Epidermal melanocyte (primary cell): Measurements from ENCODE around the gene SLC25A38.

ENCODE experiments used
- DNase-seq: peaks from one replicate; pipeline ENCODE4 v3.0.0; 2011; ENCODE audit warnings: low spot score; ENCODE audit not compliant: insufficient read length

The SLC25A38 gene

DNA sequence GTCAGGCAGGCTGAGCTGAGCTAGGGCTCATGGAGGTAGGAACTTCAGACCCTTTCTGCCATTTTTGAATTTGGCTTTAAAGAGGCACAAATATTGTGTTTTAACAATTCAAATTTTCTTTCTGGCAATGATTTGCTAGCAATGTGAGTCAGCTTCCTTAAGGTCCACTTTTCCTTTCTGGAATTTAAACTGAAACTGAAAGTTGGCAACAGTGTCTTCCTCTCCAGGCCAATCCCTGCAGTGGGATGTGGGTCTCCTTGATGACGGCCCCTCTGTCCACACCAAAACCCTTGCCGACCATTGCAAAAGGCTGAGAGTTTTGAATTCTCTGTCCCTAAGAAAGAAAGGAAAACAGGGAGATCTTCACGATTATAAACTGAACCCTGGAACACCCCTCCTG lies 50.5 kb downstream of the SLC25A38 start:
- no peak for DNase-seq

DNA sequence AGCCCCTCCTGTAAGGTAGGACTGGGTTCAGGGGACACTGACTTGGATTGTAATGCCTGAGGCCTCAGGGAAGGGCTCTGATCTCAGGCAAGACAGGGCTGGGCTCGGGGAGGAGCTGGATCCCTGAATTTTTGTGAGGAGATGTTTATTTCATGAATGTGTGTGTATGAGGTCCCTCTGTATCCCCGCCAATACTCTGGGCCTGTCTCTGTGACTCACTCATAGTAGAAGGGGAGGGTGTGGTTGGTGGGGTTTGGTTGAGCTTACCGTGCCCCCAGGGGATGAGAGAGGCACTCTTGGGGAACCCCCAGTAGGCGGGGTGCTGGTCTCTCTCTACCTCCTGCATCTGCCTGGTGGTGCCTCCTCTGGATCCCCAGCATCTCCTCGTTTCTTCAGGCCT lies 51.4 kb downstream of the SLC25A38 start:
- DNase-seq: no peak

DNA sequence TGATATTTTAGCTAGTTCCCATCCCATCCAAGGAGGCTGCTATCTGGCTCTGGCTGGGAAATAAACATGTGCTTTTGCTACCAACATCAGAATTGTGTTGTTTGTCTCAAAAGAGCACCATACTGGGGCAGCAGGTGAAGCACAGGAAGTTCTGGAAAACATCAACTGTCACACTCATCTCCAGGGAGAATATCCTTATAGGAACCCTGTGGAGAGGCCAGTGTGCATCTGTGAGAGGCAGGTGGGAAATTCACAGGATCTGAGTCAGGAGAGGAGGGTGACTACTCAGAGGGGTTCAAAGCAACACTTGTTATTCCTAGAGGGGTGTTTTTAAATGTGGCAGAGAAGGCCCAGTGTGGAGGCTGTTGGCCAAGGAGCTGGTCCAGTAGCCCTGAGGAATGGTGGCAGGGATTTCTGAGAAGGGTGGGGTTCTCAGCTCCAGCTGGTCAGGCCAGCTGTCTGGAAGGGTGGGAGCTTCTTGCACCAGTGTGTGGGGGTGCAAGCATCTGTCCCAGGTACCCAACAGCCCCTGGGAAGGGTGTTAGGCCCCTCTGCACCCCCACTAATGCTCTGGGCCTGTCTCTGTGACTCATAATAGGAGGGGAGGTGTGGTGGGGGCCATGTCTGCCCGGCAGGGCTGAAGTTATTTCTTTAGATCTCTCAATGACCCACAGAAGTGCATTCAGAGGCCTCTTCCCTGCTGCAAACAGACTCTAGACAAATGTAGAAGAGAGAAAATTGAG lies 52.0 kb downstream of the SLC25A38 start:
- DNase-seq: no peak

DNA sequence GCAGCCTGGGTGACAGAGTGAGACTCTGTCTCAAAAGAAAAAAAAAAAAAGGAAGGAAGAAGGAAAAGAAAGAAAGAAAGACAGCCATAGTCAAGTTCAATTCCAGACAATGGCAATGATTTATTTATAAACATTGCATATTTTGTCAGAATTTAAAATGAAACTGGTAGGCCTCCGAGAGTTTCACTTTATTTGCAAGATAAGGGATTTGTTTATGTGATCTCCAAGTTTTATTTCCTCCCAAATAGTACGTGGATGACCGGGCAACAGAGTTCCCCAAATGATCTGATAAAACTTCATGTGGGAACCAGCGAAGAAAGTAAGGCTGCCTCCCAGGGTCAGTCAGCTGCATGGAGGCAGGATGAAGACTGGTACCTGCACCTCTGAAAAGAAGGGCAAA lies 55.7 kb downstream of the SLC25A38 start:
- DNase-seq: no peak

DNA sequence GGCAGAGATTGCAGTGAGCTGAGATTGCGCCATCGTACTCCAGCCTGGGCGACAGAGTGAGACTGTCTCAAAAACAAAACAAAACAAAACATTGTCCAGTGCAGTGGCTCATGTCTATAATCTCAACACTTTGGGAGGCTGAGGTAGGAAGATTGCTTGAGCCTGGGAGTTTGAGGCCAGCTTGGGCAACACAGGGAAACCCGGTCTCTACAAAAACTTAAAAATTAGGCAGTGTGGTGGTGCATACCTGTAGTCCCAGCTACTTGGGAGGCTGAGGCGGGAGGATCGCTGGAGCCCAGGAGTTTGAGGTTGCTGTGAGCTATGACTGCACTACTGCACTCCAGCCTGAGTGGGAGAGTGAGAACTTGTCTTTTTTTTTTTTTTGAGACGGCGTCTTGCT lies 57.1 kb downstream of the SLC25A38 start:
- no peak for DNase-seq

DNA sequence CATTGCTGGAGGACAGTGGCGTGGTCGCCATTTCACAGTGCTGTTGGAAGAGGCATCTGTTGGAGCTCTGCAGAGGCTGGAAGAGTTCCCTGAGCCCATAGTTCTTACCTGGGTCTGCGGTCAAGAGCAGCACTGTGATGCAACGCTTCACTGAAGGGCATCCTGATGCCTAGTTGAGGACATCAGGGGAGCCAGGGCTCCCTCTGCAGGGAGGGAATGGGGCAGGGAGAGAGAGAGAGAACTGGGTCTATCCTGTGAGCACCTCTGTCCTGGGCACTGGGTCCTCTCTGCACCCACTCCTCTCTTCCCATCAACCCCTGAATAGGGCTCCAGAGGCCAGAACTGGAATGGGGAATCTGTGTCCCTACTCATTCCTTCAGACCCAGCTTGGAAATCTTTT lies 60.4 kb downstream of the SLC25A38 start:
- no peak for DNase-seq

DNA sequence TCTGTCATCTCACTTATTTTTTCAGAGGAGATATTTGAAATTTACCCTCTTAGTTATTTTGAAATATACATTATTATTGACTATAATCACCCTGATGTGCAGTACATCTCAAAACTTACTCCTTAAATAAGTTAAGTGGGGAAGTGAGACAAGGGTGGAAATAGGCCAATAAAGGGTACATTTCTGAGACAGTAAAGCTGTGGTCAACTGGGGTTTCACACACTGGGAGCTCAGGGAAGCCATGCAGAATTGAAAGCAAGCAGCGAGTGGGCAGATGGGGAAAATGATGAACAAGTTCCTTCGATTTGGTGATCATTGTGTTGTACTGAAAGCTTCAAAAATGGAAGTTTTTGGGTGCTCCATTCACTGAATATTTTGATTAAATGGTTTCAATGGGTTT lies 62.8 kb downstream of the SLC25A38 start:
- DNase-seq: no peak

DNA sequence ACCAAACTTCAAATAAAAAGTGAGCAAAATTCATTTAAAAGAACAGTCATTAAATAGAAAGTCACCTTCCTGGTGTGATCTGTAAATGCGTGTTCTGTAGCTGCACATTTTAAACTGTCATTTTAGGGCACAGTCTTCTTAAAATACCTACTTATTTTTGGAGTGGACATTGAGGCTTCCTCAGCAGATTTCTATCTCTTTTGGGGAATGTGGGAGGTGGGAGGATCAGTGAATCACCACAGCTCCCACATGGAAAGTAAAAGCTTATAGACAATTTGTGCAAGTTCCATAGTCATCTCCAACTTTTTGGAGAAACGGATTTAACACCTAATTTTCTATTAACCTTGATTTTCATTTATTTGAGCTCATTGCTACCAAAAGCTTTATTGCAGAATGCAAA lies 63.3 kb downstream of the SLC25A38 start:
- DNase-seq: no peak
